Retina (tissue), 1 donor: ENCODE measurements around the gene DUOXA2.

Experiments
- DNase-seq: peaks from one replicate; pipeline ENCODE4 v3.0.0-alpha.2; 2016

The DUOXA2 gene

DNA sequence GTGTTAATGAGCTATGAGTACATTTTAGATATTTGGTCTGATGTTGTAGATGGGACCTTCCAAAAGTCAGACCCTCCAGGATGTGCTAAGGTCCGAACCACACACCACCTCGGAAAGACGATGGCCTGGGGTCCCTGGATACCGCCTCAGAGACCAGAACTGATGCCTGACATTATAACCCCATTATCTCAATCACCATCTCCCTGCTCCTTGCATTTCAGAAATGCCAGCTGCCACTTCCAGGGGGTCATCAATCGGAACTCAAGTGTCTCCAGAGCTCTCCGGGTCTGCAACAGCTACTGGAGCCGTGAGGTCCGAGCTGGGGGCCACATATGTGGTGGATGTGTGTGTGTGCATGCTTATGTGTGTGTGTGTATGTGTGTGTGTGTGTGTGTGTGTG, 23.6 kb downstream of the DUOXA2 start:
- no peak for DNase-seq

DNA sequence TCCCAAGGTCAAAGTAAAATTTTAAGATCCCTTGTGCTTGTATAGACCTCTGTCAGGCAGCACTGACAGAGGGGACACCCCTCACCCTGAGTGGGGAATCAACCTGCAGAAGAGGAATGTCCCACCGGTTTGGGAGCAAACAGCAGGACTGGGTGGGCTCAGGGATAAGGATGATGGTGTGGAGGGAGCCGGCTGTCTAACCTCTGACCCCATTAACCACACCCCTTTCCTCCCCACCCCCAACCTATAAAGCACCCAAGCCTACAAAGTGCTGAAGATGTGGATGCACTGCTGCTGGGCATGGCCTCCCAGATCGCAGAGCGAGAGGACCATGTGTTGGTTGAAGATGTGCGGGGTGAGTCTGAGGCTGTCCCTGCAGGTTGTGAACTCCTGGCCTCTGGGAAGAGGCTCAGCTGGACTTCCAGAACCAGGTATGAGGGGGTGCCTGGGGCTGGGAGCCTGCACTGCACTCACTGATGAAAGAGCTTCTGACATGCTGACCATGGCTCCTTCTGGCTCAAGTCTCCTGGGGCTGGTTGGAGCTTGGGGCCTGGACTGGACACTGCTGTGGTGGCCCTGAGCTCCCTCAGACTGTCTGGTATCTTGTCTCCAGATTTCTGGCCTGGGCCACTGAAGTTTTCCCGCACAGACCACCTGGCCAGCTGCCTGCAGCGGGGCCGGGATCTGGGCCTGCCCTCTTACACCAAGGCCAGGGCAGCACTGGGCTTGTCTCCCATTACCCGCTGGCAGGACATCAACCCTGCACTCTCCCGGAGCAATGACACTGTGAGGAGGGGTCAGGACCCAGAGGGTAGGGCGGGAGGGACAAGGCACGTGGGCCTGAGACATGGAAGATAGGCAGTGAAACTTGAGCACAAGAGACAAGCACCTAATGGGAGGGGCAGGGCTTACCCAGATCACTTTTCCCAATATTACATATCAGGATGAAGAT, 25.0 kb downstream of the DUOXA2 start:
- no peak for DNase-seq

DNA sequence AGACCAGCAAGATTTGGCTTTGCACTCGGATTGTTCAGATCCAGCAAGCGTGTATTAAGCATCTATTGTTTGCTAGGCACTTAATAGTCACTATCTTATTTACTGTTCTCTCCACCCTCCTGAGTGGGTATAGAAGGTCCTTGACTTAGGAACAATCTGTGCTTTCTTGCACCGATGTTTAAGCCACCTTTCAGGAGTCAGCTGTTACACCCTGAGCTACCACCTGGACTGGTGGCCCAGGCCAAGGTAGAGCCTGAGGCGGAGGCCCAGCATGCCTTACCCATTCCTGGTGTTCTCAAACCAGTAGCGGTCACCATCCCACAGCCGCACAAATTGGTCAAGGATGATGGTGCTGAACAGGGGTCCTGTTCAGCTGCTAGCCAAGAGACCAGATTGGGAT, 25.6 kb downstream of the DUOXA2 start:
- no peak for DNase-seq

DNA sequence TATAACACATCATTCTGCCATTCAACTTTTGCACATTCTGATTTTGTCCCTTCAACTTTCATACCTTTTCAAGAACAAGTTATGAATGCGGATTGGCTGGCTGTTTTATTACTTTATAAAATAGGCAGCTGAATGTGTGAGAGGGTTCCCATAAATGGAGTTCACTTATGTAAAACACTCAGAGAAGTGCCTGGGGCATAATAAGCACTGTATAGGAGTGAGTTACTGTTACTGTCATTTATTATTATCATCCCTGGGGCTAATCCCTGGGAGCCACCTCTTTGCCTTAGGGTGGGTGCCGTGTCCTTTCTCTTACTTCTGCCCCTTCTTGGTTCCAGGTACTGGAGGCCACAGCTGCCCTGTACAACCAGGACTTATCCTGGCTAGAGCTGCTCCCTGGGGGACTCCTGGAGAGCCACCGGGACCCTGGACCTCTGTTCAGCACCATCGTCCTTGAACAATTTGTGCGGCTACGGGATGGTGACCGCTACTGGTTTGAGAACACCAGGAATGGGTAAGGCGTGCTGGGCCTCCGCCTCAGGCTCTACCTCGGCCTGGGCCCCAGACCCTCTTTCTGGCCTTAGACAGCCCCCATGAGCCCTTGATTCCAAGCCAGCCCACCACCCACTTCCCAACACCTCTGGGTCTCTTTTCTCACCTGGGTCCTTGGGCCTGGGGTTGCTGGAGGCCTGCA, 26.6 kb downstream of the DUOXA2 start:
- no peak for DNase-seq

DNA sequence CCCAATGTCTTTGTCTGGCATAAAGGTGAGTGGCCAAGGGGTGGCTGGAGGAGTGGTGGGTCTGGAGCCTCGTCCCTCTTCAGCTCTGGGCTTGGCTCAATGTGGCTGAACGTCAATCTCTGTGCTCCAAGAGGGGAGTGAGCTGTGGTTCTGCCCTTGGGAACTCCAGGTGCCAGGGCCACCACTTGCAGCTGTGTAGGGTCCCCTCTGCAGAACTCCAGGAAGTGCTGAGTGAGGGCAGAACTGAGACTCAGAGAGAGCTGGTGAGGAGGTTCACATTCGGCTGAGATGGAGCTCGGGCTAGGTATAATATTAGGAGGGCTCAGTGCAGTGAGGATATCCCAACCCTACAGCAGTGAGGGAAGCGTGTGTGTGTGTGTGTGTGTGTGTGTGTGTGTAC, 27.3 kb downstream of the DUOXA2 start:
- DNase-seq = no peak

DNA sequence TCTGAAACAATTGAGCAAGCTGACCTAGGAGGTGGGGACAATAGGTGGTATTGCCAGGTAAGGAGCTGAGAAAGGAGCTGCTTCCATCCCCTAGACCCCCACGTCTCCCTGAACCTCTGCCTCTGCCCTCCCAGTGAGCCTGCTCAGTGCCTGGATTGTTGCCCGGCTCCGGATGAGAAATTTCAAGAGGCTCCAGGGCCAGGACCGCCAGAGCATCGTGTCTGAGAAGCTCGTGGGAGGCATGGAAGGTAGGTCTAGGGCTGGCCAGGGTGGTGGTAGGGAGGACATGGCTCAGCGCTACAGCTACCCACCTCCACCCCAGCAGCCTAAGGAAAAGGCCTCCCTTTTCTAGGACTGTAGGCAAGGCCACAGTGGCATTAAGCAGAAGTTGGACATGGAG, 28.9 kb downstream of the DUOXA2 start:
- DNase-seq = no peak

DNA sequence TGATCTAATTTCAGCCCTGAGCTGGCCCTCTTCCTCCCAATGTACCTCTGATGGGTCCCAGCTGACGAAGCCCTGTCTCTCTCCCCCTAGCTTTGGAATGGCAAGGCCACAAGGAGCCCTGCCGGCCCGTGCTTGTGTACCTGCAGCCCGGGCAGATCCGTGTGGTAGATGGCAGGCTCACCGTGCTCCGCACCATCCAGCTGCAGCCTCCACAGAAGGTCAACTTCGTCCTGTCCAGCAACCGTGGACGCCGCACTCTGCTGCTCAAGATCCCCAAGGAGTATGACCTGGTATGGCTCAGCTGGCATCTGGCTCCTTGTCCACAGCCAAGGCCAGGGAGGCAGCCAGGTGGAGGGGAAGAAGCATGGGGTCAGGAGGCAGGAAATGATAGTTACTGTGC, 29.8 kb downstream of the DUOXA2 start:
- DNase-seq = no peak

DNA sequence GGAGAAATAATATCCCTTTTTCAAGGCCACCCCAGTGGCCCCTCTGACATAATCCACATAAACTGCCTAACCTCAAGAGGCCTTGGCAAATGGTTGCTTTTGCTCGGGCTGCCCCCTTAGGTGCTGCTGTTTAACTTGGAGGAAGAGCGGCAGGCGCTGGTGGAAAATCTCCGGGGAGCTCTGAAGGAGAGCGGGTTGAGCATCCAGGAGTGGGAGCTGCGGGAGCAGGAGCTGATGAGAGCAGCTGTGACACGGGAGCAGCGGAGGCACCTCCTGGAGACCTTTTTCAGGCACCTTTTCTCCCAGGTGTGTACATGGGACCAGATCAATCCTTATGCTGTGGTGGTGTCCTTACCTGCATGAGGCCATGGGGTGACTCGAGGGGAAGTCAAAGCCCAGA, 30.6 kb downstream of the DUOXA2 start:
- no peak for DNase-seq

DNA sequence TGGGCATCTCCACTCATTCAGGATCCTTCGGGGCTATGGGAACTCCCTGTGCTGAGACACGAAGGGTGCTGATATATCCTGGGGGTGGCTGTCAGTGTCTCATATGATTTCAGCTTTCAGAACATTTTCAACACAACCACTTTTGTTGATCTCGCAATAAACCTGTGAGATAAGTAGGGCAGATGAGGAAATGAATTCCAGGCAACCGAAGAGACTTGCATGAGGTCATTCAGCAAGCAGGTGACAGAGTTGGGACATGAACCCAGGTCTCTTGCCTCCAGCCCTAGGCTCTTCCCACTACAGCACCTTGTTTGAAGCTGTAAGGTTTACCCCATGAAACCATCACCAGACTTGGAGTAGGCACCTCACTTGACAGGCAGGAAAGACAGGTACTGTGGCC, 32.3 kb downstream of the DUOXA2 start:
- no peak for DNase-seq

DNA sequence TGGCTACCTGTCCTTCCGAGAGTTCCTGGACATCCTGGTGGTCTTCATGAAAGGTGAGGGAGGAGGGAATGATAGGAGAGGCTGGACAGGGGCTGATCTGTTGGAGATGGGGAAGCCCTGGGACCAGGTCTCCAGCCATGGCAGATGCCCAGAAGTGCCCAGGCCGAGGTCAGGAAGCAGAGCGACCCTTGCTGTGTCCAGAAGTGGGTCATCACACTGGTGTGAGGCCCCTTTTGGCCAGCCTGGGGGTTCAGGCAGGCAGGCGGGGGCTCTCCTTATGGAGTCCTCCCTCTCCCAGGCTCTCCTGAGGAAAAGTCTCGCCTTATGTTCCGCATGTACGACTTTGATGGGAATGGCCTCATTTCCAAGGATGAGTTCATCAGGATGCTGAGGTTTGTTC, 33.5 kb downstream of the DUOXA2 start:
- no peak for DNase-seq

DNA sequence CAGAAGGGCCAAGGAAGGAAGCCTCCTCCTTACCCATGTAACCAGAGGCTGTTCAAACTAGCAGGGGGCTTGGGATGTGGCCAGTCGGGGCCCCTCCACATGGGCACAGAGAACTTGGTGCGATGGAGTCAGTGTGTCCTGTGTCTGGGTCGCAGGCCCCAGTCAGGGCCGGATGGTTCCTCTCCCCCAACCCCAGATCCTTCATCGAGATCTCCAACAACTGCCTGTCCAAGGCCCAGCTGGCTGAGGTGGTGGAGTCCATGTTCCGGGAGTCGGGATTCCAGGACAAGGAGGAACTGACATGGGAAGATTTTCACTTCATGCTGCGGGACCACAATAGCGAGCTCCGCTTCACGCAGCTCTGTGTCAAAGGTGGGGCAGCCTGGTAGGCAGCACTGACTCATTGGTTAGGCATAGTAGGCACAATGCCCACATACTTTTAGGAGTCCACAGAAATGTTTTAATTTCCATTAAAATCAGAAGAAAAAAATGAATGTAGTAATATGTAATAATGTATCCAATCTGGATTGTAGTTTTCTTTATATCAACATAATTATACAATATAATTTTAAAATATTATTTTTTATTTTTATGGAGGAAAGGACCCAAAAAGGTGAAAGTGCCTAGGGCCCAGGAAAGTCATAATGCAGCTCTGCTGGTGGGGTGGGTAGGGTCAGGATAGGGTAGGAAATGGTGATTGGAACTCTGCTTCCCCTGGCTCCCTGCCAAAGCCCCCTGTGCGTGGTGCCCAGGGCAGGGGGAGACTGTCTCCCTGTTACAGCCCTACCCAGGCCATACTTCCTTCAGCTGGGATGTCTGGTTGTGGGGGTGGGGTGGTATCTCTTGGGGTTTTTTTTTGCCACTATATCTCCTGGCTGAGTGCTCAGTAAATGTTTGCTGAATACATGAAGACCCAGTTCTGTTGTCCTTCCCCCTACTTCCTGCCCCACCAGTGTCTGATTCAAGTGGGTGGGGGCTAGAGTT, 34.2 kb downstream of the DUOXA2 start:
- DNase-seq = no peak

DNA sequence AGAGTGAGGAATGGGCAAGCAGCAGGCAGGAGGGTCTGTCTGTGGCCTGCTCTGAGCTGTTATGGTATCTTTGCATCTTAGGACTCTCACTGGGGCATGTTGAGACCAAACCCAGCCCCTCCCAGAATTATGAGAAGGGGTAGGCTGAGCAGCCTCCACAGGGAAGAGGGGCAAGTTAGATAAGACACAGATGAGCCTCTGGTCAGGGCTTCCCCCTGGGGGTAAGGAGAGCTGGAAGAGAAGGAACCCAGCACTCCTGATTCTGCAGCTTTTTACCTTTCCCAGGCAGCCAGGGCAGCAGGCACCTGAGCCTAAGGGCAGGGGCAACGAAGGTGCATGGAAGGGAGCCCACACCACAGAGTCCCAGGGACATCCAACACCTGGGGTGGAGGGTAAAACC, 34.9 kb downstream of the DUOXA2 start:
- DNase-seq = no peak

DNA sequence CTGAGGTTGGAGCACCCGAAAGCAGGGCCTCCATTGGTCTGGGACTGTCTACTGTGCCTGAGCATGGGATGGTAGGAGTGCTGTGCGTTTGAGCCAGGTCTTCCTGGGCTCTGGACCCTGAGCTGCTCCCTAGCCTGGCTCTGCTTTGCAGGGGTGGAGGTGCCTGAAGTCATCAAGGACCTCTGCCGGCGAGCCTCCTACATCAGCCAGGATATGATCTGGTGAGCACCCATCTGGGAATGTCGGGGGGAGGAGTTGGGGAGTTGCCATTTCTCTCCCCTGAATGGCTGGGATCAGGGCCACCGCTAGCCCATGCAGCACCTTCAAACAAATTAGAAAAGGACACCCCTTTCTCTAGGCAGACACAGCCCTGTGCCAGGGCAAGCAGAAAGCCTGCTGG, 36.4 kb downstream of the DUOXA2 start:
- no peak for DNase-seq

DNA sequence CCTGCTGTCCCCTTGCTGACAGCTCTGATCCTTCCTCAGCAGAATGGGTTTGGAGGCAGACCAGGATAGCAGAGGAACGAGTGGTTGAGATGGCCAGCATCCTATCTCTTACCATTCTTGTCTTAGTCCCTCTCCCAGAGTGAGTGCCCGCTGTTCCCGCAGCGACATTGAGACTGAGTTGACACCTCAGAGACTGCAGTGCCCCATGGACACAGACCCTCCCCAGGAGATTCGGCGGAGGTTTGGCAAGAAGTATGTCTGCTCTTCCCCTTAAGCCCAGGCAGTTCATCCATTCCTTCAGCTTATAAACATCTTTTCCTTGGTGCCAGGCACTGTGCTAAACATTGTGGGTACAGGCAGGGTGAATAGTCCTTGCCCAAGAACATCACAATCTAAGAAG, 36.9 kb downstream of the DUOXA2 start:
- DNase-seq = no peak

DNA sequence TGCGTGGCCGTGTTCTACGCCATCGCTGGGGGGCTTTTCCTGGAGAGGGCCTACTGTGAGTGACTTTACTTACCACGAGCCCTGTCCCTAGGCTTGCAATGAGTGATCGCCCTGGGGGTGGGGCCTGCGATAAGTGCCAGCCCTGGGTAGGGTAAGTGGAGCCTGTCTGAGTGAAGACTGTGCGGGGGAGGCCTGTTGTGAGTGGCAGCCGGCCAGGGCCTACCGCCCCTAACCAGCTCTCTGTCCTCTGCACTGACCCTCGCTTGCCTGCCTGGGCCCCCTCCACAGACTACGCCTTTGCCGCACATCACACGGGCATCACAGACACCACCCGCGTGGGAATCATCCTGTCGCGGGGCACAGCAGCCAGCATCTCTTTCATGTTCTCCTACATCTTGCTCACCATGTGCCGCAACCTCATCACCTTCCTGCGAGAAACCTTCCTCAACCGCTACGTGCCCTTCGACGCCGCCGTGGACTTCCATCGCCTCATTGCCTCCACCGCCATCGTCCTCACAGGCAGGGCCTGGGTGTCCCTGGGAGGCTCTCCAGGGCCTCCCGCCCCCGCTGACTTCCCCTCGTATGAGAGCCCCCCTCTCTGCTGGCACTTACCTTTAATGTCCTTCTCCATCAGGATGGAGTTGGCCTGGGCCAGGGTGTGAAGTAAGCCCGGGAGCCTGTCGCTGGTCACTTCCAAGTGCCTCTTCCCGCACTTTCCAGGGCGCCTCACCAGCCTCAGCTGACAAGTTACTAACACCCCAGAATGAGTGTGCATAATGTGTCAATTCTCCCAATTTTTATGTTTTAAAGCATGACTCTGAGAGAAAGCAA, 38.1 kb downstream of the DUOXA2 start:
- no peak for DNase-seq

DNA sequence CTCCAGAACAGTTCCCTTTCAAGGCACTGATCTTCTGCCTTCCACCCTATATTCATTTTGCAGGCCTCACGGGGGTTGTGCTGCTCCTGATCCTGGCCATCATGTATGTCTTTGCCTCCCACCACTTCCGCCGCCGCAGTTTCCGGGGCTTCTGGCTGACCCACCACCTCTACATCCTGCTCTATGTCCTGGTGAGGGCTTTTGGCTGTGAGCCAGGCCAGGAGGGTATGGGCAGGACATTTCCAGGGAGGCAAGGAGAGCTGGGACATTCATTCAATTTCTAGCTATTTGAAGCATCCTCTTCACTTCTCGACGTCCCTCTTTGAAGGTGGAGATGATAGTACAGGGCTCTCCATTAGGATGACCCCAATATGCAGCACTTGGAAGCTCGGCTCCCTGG, 41.6 kb downstream of the DUOXA2 start:
- no peak for DNase-seq

DNA sequence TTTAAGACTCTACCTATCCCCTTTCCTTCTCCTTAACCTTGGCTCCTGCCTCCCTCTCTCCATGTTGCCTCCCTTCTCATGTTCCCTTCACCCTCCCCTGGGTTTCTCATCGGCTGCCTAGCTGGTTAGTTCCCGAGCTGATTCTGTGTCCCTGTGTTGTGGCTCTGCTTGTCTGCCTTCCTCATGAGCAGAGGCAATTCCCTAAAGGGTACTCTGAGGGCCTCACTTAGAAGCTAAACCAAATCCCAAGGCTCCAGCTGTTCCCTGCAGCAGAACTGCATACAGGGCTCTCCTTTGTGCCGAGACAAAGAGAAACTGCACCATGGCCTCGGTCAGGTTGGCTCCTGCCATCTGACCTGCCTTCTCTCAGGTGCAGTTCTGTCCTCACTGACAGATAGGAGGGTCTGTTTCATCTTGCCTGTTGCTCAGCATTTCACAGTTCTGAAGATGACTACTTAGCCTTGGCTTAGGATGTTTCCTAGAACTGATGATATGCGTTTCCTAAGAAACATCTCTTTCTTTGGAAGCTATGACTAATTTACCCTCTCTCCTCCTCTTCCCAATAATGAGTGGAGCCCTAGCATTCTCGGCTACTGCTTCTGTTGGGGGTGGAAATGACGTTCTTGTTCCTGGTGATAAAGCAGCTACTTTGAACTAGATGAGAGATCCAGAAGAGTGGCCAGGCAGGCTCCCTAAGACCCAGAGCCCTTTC, 42.8 kb downstream of the DUOXA2 start:
- no peak for DNase-seq

DNA sequence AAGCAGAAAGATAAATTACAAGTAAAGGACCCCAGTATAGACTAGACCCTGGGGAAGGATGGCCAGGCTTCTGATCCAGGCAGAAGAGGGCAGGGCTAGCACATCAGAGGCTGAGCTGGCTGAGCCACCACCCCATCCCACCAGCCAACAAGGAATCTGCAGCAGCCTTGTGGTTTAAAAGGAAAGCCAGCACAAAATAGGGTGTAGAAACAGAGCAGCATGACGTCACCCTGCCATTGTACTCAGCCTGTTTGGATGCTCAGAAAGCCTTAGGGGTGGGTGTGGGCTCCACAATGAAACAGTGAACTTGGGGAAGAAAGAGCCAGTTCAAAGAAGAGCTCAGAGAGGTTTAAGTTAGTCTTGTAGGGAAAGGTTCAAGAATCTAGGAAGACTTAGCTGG, 43.8 kb downstream of the DUOXA2 start:
- DNase-seq = no peak

DNA sequence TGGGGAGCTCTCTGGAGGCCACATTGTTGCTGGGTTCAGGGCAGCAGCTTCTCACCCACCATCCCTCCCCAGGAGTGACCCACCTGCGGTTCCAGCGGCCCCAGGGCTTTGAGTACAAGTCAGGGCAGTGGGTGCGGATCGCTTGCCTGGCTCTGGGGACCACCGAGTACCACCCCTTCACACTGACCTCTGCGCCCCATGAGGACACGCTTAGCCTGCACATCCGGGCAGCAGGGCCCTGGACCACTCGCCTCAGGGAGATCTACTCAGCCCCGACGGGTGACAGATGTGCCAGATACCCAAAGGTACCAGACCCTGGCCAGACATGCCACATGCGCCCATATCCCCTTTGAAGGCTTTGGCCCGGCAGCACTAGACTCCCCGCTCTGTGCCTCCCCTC, 47.5 kb downstream of the DUOXA2 start:
- DNase-seq = no peak

DNA sequence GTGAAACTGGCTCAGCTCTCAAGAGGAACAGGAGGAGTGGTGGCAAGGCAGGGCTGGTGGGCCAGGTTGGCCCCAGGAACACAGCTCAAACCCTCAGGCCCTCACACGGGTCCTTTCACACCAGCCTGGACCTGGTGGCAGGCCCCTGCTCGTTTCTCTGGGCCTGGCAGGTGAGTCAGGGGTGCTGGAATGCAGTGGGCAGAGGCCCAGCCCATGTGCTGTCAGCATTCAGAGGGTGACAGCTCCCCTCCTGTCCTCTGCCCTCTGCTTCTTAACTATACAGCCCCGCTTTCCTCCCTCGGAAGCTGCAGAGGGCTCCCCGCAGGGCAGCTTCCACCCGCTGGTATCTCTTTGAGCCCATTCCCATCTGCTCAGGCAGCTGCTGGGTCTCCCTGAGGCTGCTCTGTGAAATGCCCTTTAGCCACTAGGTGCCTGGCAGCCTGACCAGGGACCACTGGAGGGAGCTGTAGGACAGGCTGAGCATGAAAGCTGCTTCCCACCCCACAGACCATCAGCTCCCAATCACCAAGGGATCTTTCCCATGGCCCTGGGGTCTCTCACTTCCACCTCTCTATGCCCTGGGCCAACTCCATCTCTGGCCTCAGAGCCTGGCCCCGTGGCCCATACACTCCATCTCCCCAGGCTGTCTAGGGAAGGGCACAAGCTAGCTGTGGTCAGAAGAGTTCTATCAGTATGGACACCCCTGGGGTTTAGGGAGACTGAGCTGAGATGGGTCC, 48.8 kb downstream of the DUOXA2 start:
- peak; percentile 91 for DNase-seq

DNA sequence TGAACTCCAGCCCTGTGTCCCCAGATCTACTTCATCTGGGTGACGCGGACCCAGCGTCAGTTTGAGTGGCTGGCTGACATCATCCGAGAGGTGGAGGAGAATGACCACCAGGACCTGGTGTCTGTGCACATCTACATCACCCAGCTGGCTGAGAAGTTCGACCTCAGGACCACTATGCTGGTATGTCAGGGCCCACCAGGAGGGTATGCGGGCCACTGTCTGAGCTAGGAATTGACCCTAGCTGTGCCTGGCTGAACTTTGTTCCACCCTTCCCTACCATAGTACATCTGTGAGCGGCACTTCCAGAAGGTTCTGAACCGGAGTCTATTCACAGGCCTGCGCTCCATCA, 49.4 kb downstream of the DUOXA2 start:
- no peak for DNase-seq
